ENCODE results near the gene RXFP3.

- TF ChIP-seq POLR2A (IDR thresholded peaks at IDR 0.05) (no peak), CTCF (IDR thresholded peaks at IDR 0.05) (no peak)
These were observed 6.1 kb upstream of the RXFP3 start for GRCh38 chr5:33929925-33930690.

All from lower leg skin (tissue), 3 donors.